GM21576 (cell line): ENCODE data around the gene WDR72.
"Not testable (repeated sequence)": the region's sequence is repeated elsewhere in the genome, so short reads cannot be mapped to it uniquely, and the experiment has no call there.

Experiments used
- ATAC-seq: cut with Tn5 transposase; IDR thresholded peaks from one replicate; pipeline ENCODE4 v1.9.1; 2021; ENCODE audit warnings: mild to moderate bottlenecking, moderate library complexity; ENCODE audit not compliant: unreplicated experiment

Gene WDR72

GRCh38 chr15:53759411-53759931 is at the start of gene WDR72:
TSS of gene WDR72 (minus strand) at chr15:53759663. CDS start at chr15:53733149, 26,514 bp downstream.
- ATAC-seq: no peak

DNA sequence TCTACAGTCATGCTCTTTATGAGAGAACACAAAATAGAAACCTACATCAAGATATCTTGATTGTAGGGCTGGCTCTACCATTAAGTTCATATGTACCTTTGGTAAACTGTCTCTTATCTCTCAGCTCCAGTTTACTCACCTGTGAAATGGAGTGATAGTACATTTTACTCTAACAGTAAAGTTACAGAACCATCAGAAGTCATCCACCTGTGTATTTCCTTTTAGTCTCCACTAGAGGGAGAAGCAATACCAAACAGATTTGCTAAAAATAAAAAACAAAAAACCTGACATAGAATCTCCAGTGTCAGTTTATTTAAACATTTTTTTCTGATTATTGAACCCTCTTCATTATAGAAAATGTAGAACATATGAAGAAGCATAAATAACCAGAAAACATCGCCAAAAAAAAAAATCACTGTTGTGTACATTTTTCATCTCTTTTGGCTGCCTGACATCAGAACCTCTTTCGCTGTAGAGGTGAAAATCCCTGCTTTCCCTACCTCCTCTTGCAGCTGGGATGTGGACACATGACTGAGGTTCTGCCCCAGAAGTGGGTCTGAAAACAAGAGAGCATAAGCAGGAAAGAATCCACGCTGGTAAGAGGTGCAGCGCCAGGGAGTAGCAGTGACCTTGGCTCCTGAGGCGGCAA is 48.7 kb upstream of the WDR72 start:
- no peak for ATAC-seq

DNA sequence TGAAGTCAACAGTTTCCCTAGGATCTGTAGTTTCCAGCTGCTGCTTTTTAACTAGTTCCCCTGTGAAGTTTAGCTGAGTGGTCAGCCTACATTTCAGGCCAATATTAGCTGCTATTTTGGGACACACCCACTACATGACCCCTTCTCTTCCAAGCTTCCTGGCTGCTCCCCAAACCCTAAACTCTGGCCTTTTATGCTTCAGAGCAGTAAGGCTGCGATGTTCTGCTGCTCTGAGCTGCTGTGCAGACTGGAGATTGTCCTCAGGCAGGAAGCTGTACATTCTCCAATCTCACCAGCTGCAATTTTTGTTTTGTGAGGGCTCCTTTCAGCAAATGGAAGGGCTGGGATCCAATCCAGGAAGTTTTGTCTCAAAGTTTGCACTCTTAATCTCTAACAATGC is 48.0 kb upstream of the WDR72 start:
- ATAC-seq: no peak

DNA sequence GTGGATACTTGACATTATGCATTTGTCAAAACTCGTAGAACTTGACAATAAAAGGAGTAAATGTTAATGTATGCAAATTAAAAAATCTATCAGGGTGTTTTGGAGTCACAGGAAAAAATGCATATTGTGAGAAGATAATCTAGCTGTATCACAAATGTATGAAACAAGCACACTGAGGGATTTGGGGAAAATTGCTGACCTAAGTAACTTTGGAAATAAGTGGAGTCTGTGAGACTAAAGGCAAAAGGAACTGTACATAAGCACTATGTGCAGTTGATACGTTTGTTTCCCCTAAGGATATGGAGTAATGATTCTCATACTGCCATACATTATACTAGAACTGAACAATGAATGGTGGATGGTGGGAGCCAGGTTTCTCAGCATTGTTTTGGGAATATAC is 43.2 kb upstream of the WDR72 start:
- ATAC-seq: no peak

GRCh38 chr15:53791581-53791980 is 32.1 kb upstream of the WDR72 start:
- ATAC-seq: no peak

DNA sequence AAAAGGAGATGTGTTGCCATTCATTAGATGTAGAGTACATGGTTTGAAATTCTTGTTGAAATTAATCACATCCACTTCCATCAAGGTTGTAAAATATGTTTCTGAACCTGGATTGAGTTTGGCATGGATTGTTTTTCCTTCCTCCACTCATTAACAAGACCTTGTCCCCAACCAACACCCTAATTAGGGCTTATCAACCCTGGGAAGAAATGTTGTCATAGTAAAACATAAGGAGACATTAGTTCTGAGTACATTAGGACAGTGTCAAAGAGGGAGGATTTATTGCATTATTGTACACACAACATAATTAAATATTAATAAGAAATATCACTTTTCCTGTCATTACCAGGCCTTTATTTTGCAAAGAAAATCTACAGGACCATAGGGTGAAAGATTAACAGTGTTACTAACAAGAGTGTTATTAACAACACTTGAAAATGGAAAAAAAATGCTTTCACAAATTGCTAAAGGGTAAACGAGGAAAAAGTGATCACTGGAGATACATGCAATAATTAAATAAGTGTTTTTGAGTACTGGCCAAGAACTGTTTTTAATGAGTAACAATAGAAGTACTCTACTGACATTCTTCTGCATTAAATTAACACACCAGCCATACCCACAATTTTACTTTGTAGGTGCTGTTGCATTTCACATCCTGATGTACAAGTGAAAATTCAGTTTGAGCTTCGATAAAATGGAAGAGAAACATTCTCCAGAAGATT is 30.4 kb upstream of the WDR72 start:
- ATAC-seq: no peak

- no peak for ATAC-seq
Measured at GRCh38 chr15:53786401-53786800, 26.9 kb upstream of the WDR72 start.

DNA sequence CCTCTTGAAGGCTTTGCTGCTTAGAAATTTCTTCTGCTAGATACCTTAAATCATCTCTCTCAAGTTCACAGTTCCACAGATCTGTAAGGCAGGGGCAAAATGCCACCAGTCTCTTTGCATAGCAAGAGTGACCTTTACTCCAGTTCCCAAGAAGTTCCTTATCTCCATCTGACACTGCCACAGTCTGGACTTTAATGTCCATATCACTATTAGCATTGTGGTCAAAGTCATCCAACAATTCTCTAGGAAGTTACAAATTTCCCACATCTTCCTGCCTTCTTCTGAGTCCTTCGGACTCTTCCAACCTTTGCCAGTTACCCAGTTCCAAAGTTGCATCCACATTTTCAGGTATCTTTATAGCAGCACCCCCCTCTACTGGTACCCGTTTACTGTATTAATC is 25.8 kb upstream of the WDR72 start:
- not testable (repeated sequence) for ATAC-seq

DNA sequence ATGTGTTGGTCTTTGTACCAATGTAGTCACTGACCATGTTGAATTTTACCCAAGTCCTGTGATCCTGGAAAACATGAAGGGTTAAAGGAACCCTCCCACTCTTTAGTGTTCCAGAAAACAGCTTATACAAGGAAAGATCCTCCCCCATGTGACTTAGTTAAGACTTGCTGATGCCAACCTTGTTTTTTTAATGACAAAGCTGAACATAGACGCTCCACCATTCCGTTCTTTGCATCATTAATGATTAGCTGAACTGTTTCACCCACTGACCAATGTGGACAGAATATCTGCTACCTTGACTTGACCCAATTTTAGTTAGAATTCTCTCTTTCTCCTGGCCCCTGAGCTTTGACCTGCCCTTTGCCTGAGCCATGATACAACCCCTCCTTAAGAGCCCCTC is 3.5 kb upstream of the WDR72 start:
- ATAC-seq: no peak

DNA sequence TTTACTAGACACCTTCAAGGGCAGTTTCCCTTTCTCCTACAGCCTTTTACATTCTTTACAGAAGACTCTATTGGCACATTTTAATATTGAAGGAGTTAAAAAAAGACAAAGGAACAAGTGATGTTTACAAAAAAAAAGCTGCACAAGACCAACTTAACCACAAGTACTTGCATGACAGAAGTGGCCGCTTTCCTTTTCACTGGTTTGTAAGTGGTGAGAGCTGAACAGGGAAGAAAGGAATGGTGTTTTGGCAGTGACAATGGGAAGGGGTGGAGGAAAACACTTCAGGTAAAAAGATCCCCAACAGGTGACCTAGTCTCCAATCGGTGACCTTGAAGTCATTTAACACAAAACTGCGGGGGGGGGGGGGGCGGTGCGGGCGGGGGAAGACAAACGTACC is 1.1 kb downstream of the WDR72 start:
- ATAC-seq: no peak

DNA sequence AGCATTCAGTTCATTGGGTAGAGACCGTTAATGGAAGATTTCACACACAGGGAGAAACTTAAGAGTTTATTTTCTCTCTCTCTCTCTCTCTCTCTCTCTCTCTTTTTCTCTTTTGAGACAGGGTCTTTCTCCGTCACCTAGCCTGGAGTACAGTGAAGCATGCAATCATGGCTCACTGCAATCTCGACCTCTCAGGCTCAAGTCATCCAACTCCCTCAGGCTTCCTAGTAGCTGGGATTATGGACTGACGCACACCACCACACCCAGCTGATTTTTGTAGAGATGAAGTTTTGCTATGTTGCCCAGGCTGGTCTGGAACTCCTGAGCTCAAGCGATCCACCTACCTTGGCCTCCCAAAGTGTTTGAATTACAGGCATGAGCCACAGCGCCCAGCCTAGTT is 1.6 kb downstream of the WDR72 start:
- no peak for ATAC-seq

DNA sequence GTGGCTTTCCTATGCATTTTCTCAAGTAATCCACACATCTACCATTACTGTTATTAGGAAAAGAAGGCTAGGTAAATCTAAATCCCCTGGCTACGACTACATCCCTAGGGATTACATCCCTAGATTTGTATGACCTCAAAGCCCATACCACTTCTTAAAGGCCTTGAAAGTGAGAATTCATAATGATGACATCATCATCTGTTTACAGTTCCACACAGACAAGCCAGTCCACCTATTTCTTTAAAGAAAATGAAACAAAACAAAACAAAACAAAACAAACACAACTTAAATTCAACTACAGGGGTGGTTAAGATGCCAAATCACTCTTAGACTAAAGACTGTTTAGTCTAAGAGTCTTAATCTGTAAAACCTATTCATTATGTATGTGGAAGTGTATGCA is 5.7 kb downstream of the WDR72 start:
- ATAC-seq: no peak

DNA sequence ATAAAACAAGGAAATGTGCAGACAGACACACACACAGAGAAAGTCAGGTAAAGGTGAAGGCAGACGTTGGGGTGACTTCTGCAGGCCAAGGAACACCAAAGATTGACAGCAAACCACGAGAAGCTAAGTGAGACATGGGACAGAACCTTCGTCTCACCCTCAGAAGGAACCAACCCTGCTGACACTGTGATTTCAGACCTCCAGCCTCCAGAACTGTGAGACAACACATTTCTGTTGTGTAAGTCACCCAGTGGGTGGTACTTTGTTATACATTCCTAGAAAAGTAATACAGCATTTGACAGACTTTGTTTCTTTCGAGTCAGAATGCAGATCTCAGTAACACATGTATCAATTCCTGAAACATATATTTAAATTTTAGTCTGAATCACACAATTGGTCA is 7.1 kb downstream of the WDR72 start:
- ATAC-seq: no peak

DNA sequence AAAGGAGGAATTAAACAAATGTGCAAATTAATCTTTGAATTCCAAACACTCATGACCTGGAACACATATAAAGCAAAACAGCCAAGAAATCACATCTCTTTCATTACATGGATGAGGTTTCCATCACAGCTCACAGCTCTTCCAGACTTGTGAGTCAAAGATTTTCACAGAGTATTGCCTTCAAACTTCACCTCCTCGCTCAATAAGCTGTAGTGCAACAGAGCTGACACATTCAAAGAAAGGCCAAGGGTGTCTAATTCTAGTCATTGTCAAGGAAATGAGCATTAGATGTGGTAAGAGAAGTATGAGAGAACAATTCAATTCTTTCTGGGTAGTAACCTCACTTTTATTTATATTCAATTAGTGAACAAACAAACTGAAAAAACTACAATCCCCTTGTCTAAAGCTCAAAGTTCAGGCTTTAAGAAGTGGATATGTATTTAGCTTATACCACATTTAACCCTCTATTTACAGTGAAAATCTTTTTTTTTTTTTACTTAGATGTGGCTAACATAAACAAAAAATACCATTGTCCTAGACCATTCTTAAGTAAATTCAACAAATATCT is 11.9 kb downstream of the WDR72 start:
- ATAC-seq: no peak

GRCh38 chr15:53746101-53746500 is 13.4 kb downstream of the WDR72 start:
- ATAC-seq: no peak

DNA sequence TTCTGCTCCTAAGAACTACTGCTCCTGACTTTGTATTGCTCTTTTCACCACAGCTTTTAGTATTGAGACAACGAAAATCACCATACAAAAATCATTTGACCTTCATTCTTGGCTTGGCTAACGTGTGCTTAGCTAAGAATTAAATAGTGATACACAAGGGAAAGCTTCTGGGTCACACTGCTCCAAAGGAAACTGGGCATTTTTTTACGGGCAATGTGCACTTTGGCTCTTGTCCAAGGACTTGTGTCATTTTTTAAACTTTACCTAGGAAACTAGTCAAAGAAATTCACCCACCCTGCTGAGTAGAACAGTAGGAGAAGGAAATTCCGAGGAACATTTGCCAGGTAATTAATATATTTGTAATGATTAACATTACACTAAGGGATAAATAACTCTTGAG is 19.8 kb downstream of the WDR72 start:
- no peak for ATAC-seq

- ATAC-seq: no peak
Measured at GRCh38 chr15:53739187-53739586, 20.3 kb downstream of the WDR72 start.

- ATAC-seq: no peak
Measured at GRCh38 chr15:53721334-53722087, 38.0 kb downstream of the WDR72 start.

DNA sequence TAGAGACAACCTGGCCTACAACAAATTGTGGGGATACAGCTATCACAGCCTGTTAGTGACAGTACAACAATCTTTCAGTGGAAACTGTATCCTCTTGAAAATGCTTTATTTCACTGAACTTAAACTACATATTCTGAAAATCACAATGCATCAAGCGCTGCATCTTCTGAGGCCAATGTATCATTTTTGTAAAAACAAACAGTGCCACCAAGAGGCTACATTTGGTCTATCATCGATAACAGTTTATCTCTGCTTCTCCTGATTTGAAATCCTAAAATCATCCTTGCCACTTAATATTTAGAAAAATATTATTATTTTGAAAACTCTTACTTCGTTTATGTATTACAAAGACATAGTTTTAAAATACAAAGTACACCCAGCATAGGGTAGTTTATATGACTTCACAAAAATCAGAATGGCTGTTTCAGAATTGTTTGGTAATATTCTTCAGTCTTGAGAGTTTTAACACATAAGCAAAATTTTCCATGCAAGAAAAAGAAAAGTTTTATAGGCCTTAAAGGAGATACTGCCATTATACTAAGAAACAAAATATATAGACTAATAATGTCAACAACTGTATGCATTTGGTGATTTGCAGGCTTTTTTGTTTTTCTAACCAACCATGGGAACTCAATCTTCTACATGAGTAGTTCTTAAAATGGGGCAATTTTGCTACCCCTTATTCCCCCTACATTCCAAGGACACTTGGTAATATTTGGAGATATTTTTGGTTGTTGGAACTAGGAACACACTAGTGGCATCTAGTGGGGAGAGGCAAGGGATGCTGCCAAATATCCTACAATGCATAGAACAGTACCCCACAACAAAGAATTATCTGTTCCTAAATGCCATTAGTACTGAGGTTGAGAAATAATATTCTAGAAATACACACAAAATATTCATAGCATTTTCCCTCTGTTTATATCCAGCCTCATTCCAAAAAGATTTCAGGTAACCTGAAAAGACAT is 42.3 kb downstream of the WDR72 start:
- no peak for ATAC-seq

- ATAC-seq: no peak
Measured at GRCh38 chr15:53713218-53713617, 46.2 kb downstream of the WDR72 start.
